GM21367 (cell line): ENCODE measurements around the gene RANBP3.
"Not testable (repeated sequence)": the region's sequence is repeated elsewhere in the genome, so short reads cannot be mapped to it uniquely, and the experiment has no call there.

Experiments used
- ATAC-seq: cut with Tn5 transposase; IDR thresholded peaks from one replicate; pipeline ENCODE4 v1.9.1; 2021; ENCODE audit not compliant: unreplicated experiment

The RANBP3 gene

GRCh38 chr19:5987077-5987818 is 9.3 kb upstream of the RANBP3 start:
- no peak for ATAC-seq

DNA sequence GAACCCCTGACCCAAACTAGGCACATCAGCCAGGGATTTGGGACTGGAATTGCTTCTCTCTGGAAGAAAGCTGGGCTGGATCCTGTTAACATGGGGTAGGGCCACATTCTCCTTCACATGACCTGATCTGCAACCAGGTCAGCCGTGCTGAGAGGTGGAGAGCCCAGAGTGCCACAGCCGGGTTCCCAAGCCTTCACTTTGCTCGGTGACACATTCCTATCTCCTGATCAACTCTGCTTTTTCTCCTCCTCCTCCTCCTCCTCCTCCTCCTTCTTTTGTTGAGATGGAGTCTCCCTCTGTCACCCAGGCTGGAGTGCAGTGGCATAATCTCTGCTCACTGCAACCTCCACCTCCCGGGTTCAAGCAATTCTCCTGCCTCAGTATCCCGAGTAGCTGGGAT is 7.9 kb upstream of the RANBP3 start:
- ATAC-seq = not testable (repeated sequence)

GRCh38 chr19:5985098-5985783 is 7.3 kb upstream of the RANBP3 start:
- ATAC-seq = no peak

DNA sequence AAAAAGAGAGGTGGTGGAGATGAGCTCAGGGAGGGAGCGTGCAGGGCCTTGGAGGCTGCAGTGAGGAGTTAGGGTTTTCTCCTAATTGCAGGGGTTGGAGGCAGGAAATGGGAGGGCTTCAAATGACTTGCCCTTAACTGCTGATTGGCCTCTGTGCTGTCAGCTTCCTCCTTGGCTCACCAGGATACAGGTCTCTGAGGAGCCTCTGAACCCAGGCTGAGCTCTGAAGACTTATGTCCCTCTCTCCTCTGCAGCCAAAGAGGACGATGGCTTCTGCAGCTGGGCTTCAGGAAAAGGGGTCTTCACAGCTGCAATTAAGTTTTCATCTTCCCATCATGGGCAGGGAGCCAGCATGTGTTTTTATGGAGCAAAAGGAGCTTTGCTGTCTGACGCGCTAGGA is 6.7 kb upstream of the RANBP3 start:
- ATAC-seq = no peak

DNA sequence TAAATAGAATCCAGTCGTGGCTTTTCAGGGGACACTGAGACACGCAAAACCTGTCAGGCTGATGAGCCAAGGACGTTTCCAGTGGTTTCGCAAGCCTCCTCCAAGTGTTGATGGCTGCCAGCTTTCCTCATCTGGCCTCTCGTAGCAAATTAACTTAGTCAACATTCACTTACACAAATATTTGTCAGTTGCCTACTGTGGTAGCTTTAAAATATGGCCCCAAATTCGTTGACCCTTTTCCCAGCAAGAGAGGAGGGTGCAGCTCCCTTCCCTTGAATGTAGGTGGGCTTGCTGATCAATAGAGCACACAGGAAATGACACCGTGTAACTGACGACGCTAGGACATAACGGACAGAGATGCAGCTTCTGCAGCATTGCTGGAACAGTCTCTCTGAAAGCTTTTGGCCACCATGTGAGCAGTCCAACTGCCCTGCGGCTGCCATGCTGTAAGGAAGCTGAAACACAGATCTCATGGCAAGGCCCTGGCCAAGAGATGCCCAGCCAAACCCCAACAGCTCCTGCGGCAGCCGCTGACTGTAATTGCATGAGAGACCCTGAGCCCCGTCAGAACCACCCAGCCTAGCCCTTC is 5.5 kb upstream of the RANBP3 start:
- ATAC-seq = no peak

GRCh38 chr19:5978606-5979552 is 939 bp upstream of the RANBP3 start:
- ATAC-seq = no peak

- no peak for ATAC-seq
These were observed 637 bp downstream of the RANBP3 start for GRCh38 chr19:5977222-5977784.

- no peak for ATAC-seq
These were observed 1.2 kb downstream of the RANBP3 start for GRCh38 chr19:5976768-5977167.

- no peak for ATAC-seq
These were observed 2.6 kb downstream of the RANBP3 start for GRCh38 chr19:5975388-5975728.

- ATAC-seq = no peak
These were observed 3.1 kb downstream of the RANBP3 start for GRCh38 chr19:5974721-5975387.

GRCh38 chr19:5973867-5974635 is 3.9 kb downstream of the RANBP3 start:
- ATAC-seq = no peak

DNA sequence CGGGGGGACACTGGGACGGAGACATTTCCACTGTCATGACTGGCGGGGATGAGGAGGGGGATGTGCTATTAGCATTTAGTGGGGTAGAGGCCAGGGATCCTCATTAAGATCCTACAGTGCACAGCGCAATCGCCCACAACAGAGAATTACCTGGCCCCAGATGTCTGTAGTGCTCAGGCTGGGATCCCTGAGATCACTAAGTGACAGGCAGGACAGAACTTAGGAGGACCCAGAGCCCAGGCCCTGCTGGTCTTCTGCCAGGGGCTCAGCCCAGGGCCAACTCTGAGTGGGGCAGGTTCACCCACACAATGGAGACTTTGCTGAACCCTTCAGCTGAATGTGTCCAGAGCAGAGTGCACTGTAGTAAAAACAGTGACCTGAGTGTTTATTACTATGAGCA is 4.6 kb downstream of the RANBP3 start:
- no peak for ATAC-seq

DNA sequence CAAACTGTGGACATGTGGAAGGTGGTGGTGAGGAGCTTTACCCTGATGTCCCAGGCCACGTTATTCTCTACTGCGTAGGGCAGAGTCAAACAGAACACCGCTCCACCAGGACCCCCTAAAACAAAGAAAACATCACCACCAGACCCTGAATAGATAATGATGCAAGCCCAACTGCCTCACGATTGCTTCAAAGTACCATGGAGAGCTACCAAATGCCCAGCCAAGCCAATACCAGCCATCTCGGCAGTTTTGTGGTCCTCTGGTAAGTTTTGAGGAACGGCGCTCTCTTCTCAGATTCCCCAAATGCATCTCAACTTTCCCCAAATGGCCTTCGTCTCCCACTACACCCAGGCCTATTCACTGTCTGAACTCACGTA is 5.6 kb downstream of the RANBP3 start:
- no peak for ATAC-seq

- no peak for ATAC-seq
These were observed 6.1 kb downstream of the RANBP3 start for GRCh38 chr19:5971714-5972354.

DNA sequence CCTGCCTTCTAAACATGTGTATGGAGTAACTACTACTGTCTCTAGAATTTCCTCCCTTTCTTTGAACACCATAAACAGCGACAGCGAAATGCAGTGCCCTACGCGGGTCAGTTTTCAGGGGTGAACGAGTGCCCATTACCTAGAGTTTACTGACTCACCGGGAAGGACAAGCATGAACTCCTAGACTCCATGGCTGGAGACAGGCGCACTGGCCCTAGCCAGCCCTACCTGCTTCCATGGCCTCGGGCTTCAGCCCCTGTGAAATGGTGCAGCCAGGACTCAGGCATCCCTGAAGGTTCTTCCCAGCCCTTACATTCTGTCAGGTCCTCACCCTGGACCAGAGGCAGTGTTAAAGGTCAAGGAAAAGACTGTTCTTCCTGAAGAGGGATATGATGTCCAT is 8.5 kb downstream of the RANBP3 start:
- ATAC-seq = no peak

DNA sequence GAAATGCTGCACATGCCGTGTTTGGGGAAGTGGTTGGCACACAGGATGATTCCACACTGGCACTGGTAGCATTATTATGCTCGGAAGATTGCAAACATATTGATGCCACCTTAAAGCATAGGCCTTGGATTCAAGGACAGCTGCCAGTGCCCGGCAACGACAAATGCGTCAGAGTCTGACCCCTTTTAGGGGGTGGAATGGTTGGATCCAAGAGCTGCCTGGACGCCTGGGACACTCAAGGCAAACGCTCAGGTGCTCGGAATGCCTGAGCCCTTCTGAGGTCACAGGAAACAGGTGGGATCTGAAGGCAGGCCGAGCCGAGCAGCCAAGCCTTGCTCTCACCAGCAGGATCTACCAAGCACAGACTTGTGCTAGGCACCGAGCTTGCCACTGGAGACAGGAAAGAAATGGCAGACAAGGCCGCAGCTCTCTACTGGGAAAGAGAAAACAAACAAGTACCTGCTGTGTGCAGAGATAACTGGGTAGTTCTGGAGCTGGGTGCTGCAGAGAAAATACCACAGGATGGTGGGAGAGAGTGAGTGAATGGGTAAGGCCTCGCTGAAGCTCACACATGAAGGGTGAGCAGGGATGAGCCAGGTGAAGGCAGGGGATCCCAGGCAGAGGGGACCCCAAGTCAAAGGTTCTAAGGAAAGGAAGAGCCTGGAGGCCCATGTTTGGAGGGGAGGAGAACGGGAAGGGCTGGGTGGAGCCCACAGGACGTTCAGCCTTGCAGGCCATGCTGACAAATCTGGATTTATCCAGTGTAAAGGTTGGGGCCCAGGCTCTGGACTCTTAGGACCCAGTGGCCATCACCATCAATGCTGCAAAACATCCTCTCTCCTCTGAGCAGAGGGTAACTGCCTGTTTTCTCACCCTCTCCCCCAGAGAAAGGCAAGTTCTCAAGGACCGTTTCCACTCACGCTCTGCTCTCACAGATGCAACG is 9.2 kb downstream of the RANBP3 start:
- ATAC-seq = no peak

GRCh38 chr19:5967994-5968430 is 9.9 kb downstream of the RANBP3 start:
- ATAC-seq = no peak

GRCh38 chr19:5967571-5967970 is 10.4 kb downstream of the RANBP3 start:
- ATAC-seq = no peak
